CD4-positive, alpha-beta T cell (primary cell): Measurements from ENCODE around the gene CSAD. TPM values are rescaled to one million over a fixed set of nuclear protein-coding genes. Genes with fewer than 3 reads are reported as not detected.

ENCODE experiments used
- ATAC-seq: fragments of 200-7000 bp; cut with Tn5 transposase; one replicate; pipeline ENCODE4 v1.10.0; 2022; ENCODE audit warnings: mild to moderate bottlenecking; ENCODE audit not compliant: poor library complexity
- CTCF ChIA-PET: fragments of 350-600 bp; sonication (Branson Sonifier 250); formaldehyde crosslinking; loops from one replicate; lab custom pipeline; 2021; ENCODE audit warnings: antibody characterized with exemption, inconsistent platforms; lab: Charles Lee
- POLR2A ChIA-PET: fragments of 350-600 bp; sonication (Branson Sonifier 250); formaldehyde crosslinking; loops from one replicate; lab custom pipeline; 2021; ENCODE audit warnings: antibody characterized with exemption, inconsistent platforms; lab: Charles Lee
- DNase-seq, 14 experiments: peaks; one replicate each; pipeline ENCODE4 v3.0.0-alpha.2; 2013 to 2020; ENCODE audit warnings: mixed read lengths in 2 of 14
- H3K27ac ChIP-seq, 2 donors: one replicate each; pipeline versions ENCODE4 v1.5.1 to v1.7.0; 2013; ENCODE audit warnings: low read length in 2 of 2, low read depth in 1 of 2, mild to moderate bottlenecking in 1 of 2
- H3K27me3 ChIP-seq, 2 experiments: 1 replicate in 1 of 2; 2 replicates in 1 of 2; pipeline versions ENCODE4 v1.6.1 to v1.7.0; 2013; ENCODE audit warnings: low read length in 2 of 2, control low read depth in 1 of 2, mild to moderate bottlenecking in 1 of 2, moderate library complexity in 1 of 2; ENCODE audit not compliant: insufficient read depth in 2 of 2, control insufficient read depth in 1 of 2
- H3K36me3 ChIP-seq: one replicate; pipeline ENCODE4 v1.6.1; 2013; ENCODE audit warnings: low read length, control low read depth; ENCODE audit not compliant: insufficient read depth
- H3K4me1 ChIP-seq: one replicate; pipeline ENCODE4 v1.6.1; 2013; ENCODE audit warnings: low read length, control low read depth; ENCODE audit not compliant: insufficient read depth
- H3K4me3 ChIP-seq: one replicate; pipeline ENCODE4 v1.5.1; 2013; ENCODE audit warnings: mild to moderate bottlenecking, low read length, moderate library complexity
- H3K9me3 ChIP-seq, 2 experiments: 1 replicate in 1 of 2; 2 replicates in 1 of 2; pipeline versions ENCODE4 v1.6.1 to v1.7.0; 2013; ENCODE audit warnings: low read length in 2 of 2, mild to moderate bottlenecking in 2 of 2, control low read depth in 1 of 2, moderate library complexity in 1 of 2; ENCODE audit not compliant: control insufficient read depth in 1 of 2, insufficient read depth in 1 of 2
- H3K27ac Mint-ChIP-seq: one replicate; pipeline ENCODE4 v1.8.0; 2020; ENCODE audit warnings: mixed read lengths
- H3K27me3 Mint-ChIP-seq: one replicate; pipeline ENCODE4 v1.8.0; 2021; ENCODE audit warnings: mixed read lengths
- H3K36me3 Mint-ChIP-seq: one replicate; pipeline ENCODE4 v1.8.0; 2021; ENCODE audit warnings: low read depth, mixed read lengths
- H3K4me1 Mint-ChIP-seq: one replicate; pipeline ENCODE4 v1.8.0; 2021; ENCODE audit warnings: low read depth, mixed read lengths
- H3K4me3 Mint-ChIP-seq: one replicate; pipeline ENCODE4 v1.8.0; 2020; ENCODE audit warnings: mild to moderate bottlenecking, mixed read lengths
- H3K9me3 Mint-ChIP-seq: one replicate; pipeline ENCODE4 v1.8.0; 2020; ENCODE audit warnings: mixed read lengths
- CTCF ChIP-seq: fragments of 200-600 bp; IDR thresholded peaks from one replicate; pipeline ENCODE4 v1.8.0; 2022; ENCODE audit warnings: antibody characterized with exemption, mild to moderate bottlenecking
- intact Hi-C, 2 experiments: fragments of 100-400 bp; cut with DNase I in 1 of 2; cut with micrococcal nuclease in 1 of 2; formaldehyde crosslinking; loops; one replicate each; pipeline versions ENCODE4 v1.15.1 to v1.9.0; 2023 to 2025; cut with DNase I, micrococcal nuclease
- total RNA-seq, 174 experiments: library from RNA in 2 of 174; stranded (reverse) in 2 of 174; gene quantifications; one replicate each; pipeline ENCODE4 v1.2.3 and lab custom pipeline; 2021 to 2026

CSAD gene
- total RNA-seq, 2 experiments from 2014 or later: 56.7 to 57.3 TPM

- ChIA-PET POLR2A (interaction anchor here (1.0 to 5.0 kb wide), 5 partner anchors 18 to 94 kb away, joined by 3 to 53 read pairs (median 5); partner anchors contain the start of genes CSAD, PFDN5 and ZNF740), CTCF (interaction anchor here (0.7 to 2.3 kb wide), 3 partner anchors 11 to 144 kb away, joined by 3 to 12 read pairs (median 3); no protein-coding TSS in a partner anchor)
- H3K9me3 Mint-ChIP-seq: no peaks in the 10 kb centered on the region
- DNase-seq (no peak), ATAC-seq (no peak)
- H3K4me3 Mint-ChIP-seq: no peak overlapping the region
- TF ChIP-seq CTCF: no peak
- no peaks in the 10 kb centered on the region for H3K27me3 Mint-ChIP-seq
- H3K4me1 Mint-ChIP-seq: peaks cover 84% of the 10 kb centered on the region
- H3K27me3 ChIP-seq: no peaks in the 10 kb centered on the region
- H3K36me3 ChIP-seq: peaks cover 34% of the 10 kb centered on the region
- H3K9me3 ChIP-seq: no peaks in the 10 kb centered on the region
- H3K4me3 ChIP-seq: no peak overlapping the region
- H3K4me1 ChIP-seq: peaks cover 91% of the 10 kb centered on the region
- peak overlapping the region; percentile 7 to 33 for H3K27ac ChIP-seq
- peak overlapping the region; percentile 88 for H3K27ac Mint-ChIP-seq
- intact Hi-C loops: no loop called here
- peaks cover 57% of the 10 kb centered on the region for H3K36me3 Mint-ChIP-seq
Measured at GRCh38 chr12:53201639-53202038, 20.9 kb upstream of the CSAD start.

GRCh38 chr12:53201177-53201541 lies 20.4 kb upstream of the CSAD start:
- POLR2A ChIA-PET: interaction anchor here (1.0 to 5.0 kb wide), 8 partner anchors 8 to 122 kb away, joined by 3 to 53 read pairs (median 5); partner anchors contain the start of genes CSAD, PFDN5, SPRYD3 and ZNF740

GRCh38 chr12:53200458-53201176 lies 19.9 kb upstream of the CSAD start:
- ChIA-PET CTCF (interaction anchor here (0.9 to 4.5 kb wide), 4 partner anchors 12 to 145 kb away, joined by 3 to 32 read pairs (median 8); no protein-coding TSS in a partner anchor), POLR2A (interaction anchor here (1.0 to 5.0 kb wide), 7 partner anchors 8 to 121 kb away, joined by 3 to 53 read pairs (median 5); partner anchors contain the start of genes CSAD, PFDN5, SPRYD3 and ZNF740)
- no peak for TF ChIP-seq CTCF
- Histone ChIP-seq H3K36me3 (peaks cover 44% of the 10 kb centered on the region), H3K27me3 (no peaks in the 10 kb centered on the region), H3K4me1 (peaks cover 89% of the 10 kb centered on the region), H3K9me3 (no peaks in the 10 kb centered on the region), H3K27ac (peak overlapping the region; percentile 31 to 63), H3K4me3 (peak overlapping the region; percentile 19)
- no peaks in the 10 kb centered on the region for H3K27me3 Mint-ChIP-seq
- ATAC-seq: peak; percentile 53
- intact Hi-C loops: no loop called here
- peaks cover 81% of the 10 kb centered on the region for H3K4me1 Mint-ChIP-seq
- peak overlapping the region; percentile 88 for H3K27ac Mint-ChIP-seq
- DNase-seq: peak in 4 of 14 experiments; percentile 40 to 53 (median 47)
- H3K9me3 Mint-ChIP-seq: no peaks in the 10 kb centered on the region
- H3K36me3 Mint-ChIP-seq: peaks cover 61% of the 10 kb centered on the region
- peak overlapping the region; percentile 86 for H3K4me3 Mint-ChIP-seq

More at GRCh38 chr12:53201177-53201541, 20.4 kb upstream of the CSAD start:
- no peak for DNase-seq
- no peaks in the 10 kb centered on the region for H3K9me3 ChIP-seq
- no peaks in the 10 kb centered on the region for H3K27me3 ChIP-seq
- peak overlapping the region; percentile 88 for H3K27ac Mint-ChIP-seq
- no peak for ATAC-seq
- peaks cover 59% of the 10 kb centered on the region for H3K36me3 Mint-ChIP-seq
- peaks cover 85% of the 10 kb centered on the region for H3K4me1 Mint-ChIP-seq
- H3K4me3 Mint-ChIP-seq: peak overlapping the region; percentile 86
- no peak for TF ChIP-seq CTCF
- H3K4me3 ChIP-seq: peak overlapping the region; percentile 19
- H3K36me3 ChIP-seq: peaks cover 39% of the 10 kb centered on the region
- no peaks in the 10 kb centered on the region for H3K9me3 Mint-ChIP-seq
- intact Hi-C loops: no loop called here
- peaks cover 91% of the 10 kb centered on the region for H3K4me1 ChIP-seq
- no peaks in the 10 kb centered on the region for H3K27me3 Mint-ChIP-seq
- H3K27ac ChIP-seq: peak overlapping the region; percentile 7 to 33
- CTCF ChIA-PET: interaction anchor here (0.7 to 4.5 kb wide), 5 partner anchors 12 to 144 kb away, joined by 3 to 32 read pairs (median 3); no protein-coding TSS in a partner anchor
